SU-DHL-6 (cell line): ENCODE results near the gene ABHD12B.

Experiments used
- EZH2phosphoT487 ChIP-seq: fragments of 200-600 bp; sonication (generic), shearing (Covaris generic); conservative IDR thresholded peaks from 2 replicates; pipeline ENCODE4 v1.6.1; 2018; ENCODE audit warnings: mild to moderate bottlenecking, antibody characterized with exemption, low read length, moderate library complexity, mixed read lengths
- TF ChIP-seq, protein P1 (sequence below): fragments of 200-600 bp; sonication (generic); IDR thresholded peaks from one replicate; pipeline ENCODE4 v1.5.1; 2017; ENCODE audit warnings: antibody characterized with exemption, mild to moderate bottlenecking, low read length, moderate library complexity; ENCODE audit not compliant: insufficient read depth, poor library complexity, severe bottlenecking

DNA sequence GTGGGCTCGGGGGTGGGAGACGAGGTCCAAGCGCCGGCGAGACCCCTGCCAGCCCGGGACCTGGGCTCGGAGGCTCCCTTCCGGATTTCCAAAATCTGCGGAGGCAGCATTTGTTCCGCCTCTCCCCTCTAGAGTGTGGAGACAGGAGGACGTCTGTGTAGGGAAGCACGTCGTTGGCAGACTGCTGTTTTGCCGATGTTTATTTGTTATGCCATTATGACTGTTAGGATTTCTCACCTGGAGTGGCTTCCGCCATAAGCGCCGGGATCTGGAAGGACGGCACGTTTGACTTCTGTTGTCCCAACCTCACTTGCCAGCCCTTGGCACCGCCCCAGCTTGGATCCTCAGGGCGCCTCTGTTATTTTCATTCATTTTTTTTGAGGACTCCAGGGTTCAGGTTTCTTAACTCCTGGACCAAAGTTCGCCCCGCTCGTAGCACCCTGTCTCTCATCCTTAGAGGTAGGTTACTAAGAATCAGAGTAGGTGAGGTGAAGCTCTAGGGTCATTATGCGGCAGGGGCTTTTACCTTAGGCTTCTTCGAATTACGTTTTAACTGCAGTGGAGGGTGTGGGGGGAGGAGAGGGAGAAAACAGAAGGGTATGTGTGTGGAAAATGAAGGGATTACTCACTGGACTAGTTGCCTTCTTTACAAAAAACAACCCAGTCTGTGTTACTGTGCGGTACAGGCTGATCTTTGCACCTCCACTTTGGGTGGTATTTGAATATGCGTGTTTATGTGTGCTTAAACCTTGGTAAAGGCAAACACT, 73.0 kb downstream of the ABHD12B start:
- TF ChIP-seq, protein P1, sequence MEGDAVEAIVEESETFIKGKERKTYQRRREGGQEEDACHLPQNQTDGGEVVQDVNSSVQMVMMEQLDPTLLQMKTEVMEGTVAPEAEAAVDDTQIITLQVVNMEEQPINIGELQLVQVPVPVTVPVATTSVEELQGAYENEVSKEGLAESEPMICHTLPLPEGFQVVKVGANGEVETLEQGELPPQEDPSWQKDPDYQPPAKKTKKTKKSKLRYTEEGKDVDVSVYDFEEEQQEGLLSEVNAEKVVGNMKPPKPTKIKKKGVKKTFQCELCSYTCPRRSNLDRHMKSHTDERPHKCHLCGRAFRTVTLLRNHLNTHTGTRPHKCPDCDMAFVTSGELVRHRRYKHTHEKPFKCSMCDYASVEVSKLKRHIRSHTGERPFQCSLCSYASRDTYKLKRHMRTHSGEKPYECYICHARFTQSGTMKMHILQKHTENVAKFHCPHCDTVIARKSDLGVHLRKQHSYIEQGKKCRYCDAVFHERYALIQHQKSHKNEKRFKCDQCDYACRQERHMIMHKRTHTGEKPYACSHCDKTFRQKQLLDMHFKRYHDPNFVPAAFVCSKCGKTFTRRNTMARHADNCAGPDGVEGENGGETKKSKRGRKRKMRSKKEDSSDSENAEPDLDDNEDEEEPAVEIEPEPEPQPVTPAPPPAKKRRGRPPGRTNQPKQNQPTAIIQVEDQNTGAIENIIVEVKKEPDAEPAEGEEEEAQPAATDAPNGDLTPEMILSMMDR: no peak
- no peak for TF ChIP-seq EZH2phosphoT487
